ENCODE results near the gene NARF. TPM values are rescaled to one million over a fixed set of nuclear protein-coding genes. Genes with fewer than 3 reads are reported as not detected.

NARF gene
- total RNA-seq, 1 donor from 2014 or later = 122 TPM

- H3K27ac Mint-ChIP-seq = no peak overlapping the region
- TF ChIP-seq CTCF (IDR thresholded peaks at IDR 0.05; ENCODE audit: unreplicated experiment) = no peak
- peaks cover 3% of the 10 kb centered on the region for H3K36me3 Mint-ChIP-seq
- H3K4me1 Mint-ChIP-seq = peaks cover 7% of the 10 kb centered on the region
- no peak for DNase-seq (ENCODE audit: low spot score in 2 of 2, unreplicated experiment in 2 of 2)
- no peaks in the 10 kb centered on the region for H3K27me3 Mint-ChIP-seq (ENCODE audit: low read depth)
- no peak overlapping the region for H3K4me3 Mint-ChIP-seq
- H3K9me3 Mint-ChIP-seq = no peaks in the 10 kb centered on the region
Observed at GRCh38 chr17:82445542-82445941, 13.0 kb upstream of the NARF start.

- Mint-ChIP-seq H3K27ac (no peak overlapping the region), H3K36me3 (peaks cover 3% of the 10 kb centered on the region), H3K4me1 (peaks cover 11% of the 10 kb centered on the region), H3K9me3 (no peaks in the 10 kb centered on the region), H3K4me3 (no peak overlapping the region), H3K27me3 (ENCODE audit: low read depth) (no peaks in the 10 kb centered on the region)
- TF ChIP-seq CTCF (IDR thresholded peaks at IDR 0.05; ENCODE audit: unreplicated experiment) = no peak
- DNase-seq (ENCODE audit: low spot score in 2 of 2, unreplicated experiment in 2 of 2) = no peak
Observed at GRCh38 chr17:82446124-82446523, 12.4 kb upstream of the NARF start.

GRCh38 chr17:82446649-82447048, 11.9 kb upstream of the NARF start:
- peaks cover 3% of the 10 kb centered on the region for H3K36me3 Mint-ChIP-seq
- TF ChIP-seq CTCF (IDR thresholded peaks at IDR 0.05; ENCODE audit: unreplicated experiment) = no peak
- H3K4me3 Mint-ChIP-seq = no peak overlapping the region
- no peak for DNase-seq (ENCODE audit: low spot score in 2 of 2, unreplicated experiment in 2 of 2)
- no peaks in the 10 kb centered on the region for H3K27me3 Mint-ChIP-seq (ENCODE audit: low read depth)
- H3K27ac Mint-ChIP-seq = peak overlapping the region; percentile 25
- no peaks in the 10 kb centered on the region for H3K9me3 Mint-ChIP-seq
- H3K4me1 Mint-ChIP-seq = peaks cover 16% of the 10 kb centered on the region

GRCh38 chr17:82447876-82448275, 10.7 kb upstream of the NARF start:
- TF ChIP-seq CTCF (IDR thresholded peaks at IDR 0.05; ENCODE audit: unreplicated experiment) = no peak
- H3K27ac Mint-ChIP-seq = no peak overlapping the region
- H3K27me3 Mint-ChIP-seq (ENCODE audit: low read depth) = no peaks in the 10 kb centered on the region
- peaks cover 6% of the 10 kb centered on the region for H3K36me3 Mint-ChIP-seq
- H3K9me3 Mint-ChIP-seq = peaks cover 5% of the 10 kb centered on the region
- H3K4me3 Mint-ChIP-seq = no peak overlapping the region
- peaks cover 19% of the 10 kb centered on the region for H3K4me1 Mint-ChIP-seq
- DNase-seq (ENCODE audit: low spot score in 2 of 2, unreplicated experiment in 2 of 2) = no peak

- Mint-ChIP-seq H3K36me3 (peaks cover 6% of the 10 kb centered on the region), H3K27ac (peak overlapping the region; percentile 75), H3K9me3 (peaks cover 5% of the 10 kb centered on the region), H3K4me3 (peak overlapping the region; percentile 75), H3K27me3 (ENCODE audit: low read depth) (no peaks in the 10 kb centered on the region), H3K4me1 (peaks cover 19% of the 10 kb centered on the region)
- TF ChIP-seq CTCF (IDR thresholded peaks at IDR 0.05; ENCODE audit: unreplicated experiment) = no peak
- no peak for DNase-seq (ENCODE audit: low spot score in 2 of 2, unreplicated experiment in 2 of 2)
Observed at GRCh38 chr17:82449131-82449882, 9.2 kb upstream of the NARF start.
